ENCODE measurements around the gene POPDC2. TPM values are rescaled to one million over a fixed set of nuclear protein-coding genes. Genes with fewer than 3 reads are reported as not detected.
"Not testable (repeated sequence)": the region's sequence is repeated elsewhere in the genome, so short reads cannot be mapped to it uniquely, and the experiment has no call there.

Gene POPDC2
- total and polyA plus RNA-seq, 5 donors from 2014 or later = 1.9 to 5.5 (median 2.5) TPM

- Mint-ChIP-seq H3K27ac (no peak overlapping the region), H3K36me3 (no peaks in the 10 kb centered on the region), H3K9me3 (no peaks in the 10 kb centered on the region), H3K27me3 (peaks cover 5% of the 10 kb centered on the region), H3K4me1 (peaks cover 8 to 10% (median 9%) of the 10 kb centered on the region in 4 donors), H3K4me3 (no peak overlapping the region)
- H3K4me1 ChIP-seq (ENCODE audit: control insufficient read depth, insufficient read depth, low read length, poor library complexity, severe bottlenecking) = no peaks in the 10 kb centered on the region
- H3K27me3 ChIP-seq (ENCODE audit: control insufficient read depth, insufficient read depth, low read length) = no peaks in the 10 kb centered on the region
- ATAC-seq (ENCODE audit: low read depth in 2 of 2) (no peak), DNase-seq (no peak)
- H3K4me3 ChIP-seq (ENCODE audit: low read depth, low read length) = no peak overlapping the region
- no peaks in the 10 kb centered on the region for H3K36me3 ChIP-seq (ENCODE audit: control insufficient read depth, insufficient read depth, low read length)
- no peaks in the 10 kb centered on the region for H3K9me3 ChIP-seq (ENCODE audit: control insufficient read depth in 2 of 2, low read length in 2 of 2)
- no peak overlapping the region for H3K27ac ChIP-seq (ENCODE audit: insufficient read depth, low read length, poor library complexity, severe bottlenecking)
Measured at GRCh38 chr3:119695480-119695879, 35.1 kb upstream of the POPDC2 start.

DNA sequence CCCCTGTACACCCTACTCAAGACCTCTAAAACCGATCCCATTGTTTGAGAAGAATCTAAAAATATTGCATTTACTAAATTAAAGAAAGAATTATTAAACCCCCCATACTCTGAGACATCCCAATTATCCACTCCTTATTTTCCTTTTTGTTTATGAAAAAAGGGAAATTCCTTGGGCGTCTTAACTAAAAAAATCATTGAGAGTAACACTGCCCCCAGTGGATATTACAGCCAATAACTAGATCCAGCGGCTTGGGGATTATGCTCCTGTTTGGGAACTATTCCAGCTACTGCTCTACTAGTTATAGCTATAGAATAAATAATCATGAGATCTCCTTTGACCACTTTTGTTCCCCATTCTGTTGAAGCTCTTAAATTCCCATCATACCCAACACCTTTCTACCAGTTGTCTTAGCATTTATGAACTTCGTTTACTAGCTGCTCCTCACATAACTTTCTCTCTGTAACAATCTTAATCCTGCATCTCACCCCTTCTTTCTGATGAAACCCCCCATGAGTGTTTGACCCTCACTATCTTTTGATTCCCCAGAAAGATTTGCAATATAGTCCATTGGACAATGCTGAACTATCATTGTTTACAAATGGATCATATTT, 29.8 kb upstream of the POPDC2 start:
- Histone ChIP-seq H3K4me3 (ENCODE audit: low read depth, low read length) (no peak overlapping the region), H3K27me3 (ENCODE audit: control insufficient read depth, insufficient read depth, low read length) (no peaks in the 10 kb centered on the region), H3K27ac (ENCODE audit: insufficient read depth, low read length, poor library complexity, severe bottlenecking) (no peak overlapping the region), H3K36me3 (ENCODE audit: control insufficient read depth, insufficient read depth, low read length) (no peaks in the 10 kb centered on the region), H3K9me3 (ENCODE audit: control insufficient read depth in 2 of 2, low read length in 2 of 2) (no peaks in the 10 kb centered on the region), H3K4me1 (ENCODE audit: control insufficient read depth, insufficient read depth, low read length, poor library complexity, severe bottlenecking) (no peaks in the 10 kb centered on the region)
- peaks cover 0 to 6% (median 2%) of the 10 kb centered on the region in 7 donors for H3K9me3 Mint-ChIP-seq
- H3K27ac Mint-ChIP-seq = no peak overlapping the region
- H3K4me3 Mint-ChIP-seq = no peak overlapping the region
- ATAC-seq (ENCODE audit: low read depth in 2 of 2) = no peak
- no peak for DNase-seq
- peaks cover 0 to 5% (median 0%) of the 10 kb centered on the region in 4 donors for H3K4me1 Mint-ChIP-seq
- peaks cover 5% of the 10 kb centered on the region for H3K27me3 Mint-ChIP-seq
- H3K36me3 Mint-ChIP-seq = peaks cover 4% of the 10 kb centered on the region

DNA sequence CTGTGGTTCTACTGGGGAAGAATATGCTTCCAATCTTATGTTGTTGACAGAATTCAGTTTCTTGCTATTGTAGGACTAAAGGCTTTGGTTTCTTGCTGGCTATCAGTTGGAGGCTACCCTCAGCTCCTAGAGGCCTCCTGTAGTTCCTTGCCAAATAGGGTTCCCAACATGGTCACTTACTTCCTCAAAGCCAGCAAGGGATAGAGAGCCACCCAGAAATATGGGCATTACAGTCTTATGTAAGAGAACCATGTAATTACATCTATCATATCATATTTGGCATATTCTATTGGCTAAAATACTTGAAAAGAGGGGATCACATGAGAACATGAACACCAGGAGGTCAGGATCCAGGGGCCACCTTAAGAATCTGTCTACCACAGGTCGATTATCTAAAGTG, 23.0 kb upstream of the POPDC2 start:
- Histone ChIP-seq H3K27me3 (ENCODE audit: control insufficient read depth, insufficient read depth, low read length) (no peaks in the 10 kb centered on the region), H3K4me3 (ENCODE audit: low read depth, low read length) (no peak overlapping the region), H3K4me1 (ENCODE audit: control insufficient read depth, insufficient read depth, low read length, poor library complexity, severe bottlenecking) (no peaks in the 10 kb centered on the region), H3K27ac (ENCODE audit: insufficient read depth, low read length, poor library complexity, severe bottlenecking) (no peak overlapping the region), H3K9me3 (ENCODE audit: control insufficient read depth in 2 of 2, low read length in 2 of 2) (no peaks in the 10 kb centered on the region), H3K36me3 (ENCODE audit: control insufficient read depth, insufficient read depth, low read length) (no peaks in the 10 kb centered on the region)
- Mint-ChIP-seq H3K4me3 (no peak overlapping the region), H3K27ac (no peak overlapping the region), H3K9me3 (peaks cover 0 to 6% (median 0%) of the 10 kb centered on the region in 7 donors), H3K36me3 (peaks cover 4% of the 10 kb centered on the region), H3K4me1 (no peaks in the 10 kb centered on the region), H3K27me3 (no peaks in the 10 kb centered on the region)
- DNase-seq = no peak
- no peak for ATAC-seq (ENCODE audit: low read depth in 2 of 2)

DNA sequence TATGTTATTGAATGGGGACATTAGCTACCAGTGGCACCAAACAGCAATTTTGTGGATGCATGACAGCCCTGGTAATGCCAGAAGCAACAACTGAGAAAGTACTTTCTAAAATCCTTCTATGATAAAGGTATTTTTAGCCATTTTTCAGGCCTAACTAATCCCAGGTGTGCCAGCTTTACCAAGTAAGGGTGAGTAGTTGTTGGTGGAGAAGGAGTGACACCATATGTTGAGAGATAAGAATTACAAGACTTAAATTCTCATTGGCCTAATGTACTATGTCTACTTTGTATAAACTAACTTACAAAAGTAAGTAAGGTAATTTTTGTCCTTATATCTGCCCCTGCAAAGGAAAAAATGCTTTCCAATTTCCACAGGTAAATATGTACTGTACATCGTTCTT, 20.9 kb upstream of the POPDC2 start:
- Histone ChIP-seq H3K4me3 (ENCODE audit: low read depth, low read length) (no peak overlapping the region), H3K36me3 (ENCODE audit: control insufficient read depth, insufficient read depth, low read length) (no peaks in the 10 kb centered on the region), H3K27me3 (ENCODE audit: control insufficient read depth, insufficient read depth, low read length) (no peaks in the 10 kb centered on the region), H3K9me3 (ENCODE audit: control insufficient read depth in 2 of 2, low read length in 2 of 2) (no peaks in the 10 kb centered on the region), H3K27ac (ENCODE audit: insufficient read depth, low read length, poor library complexity, severe bottlenecking) (no peak overlapping the region), H3K4me1 (ENCODE audit: control insufficient read depth, insufficient read depth, low read length, poor library complexity, severe bottlenecking) (peaks cover 11% of the 10 kb centered on the region)
- no peak for ATAC-seq (ENCODE audit: low read depth in 2 of 2)
- DNase-seq = peak in 2 of 3 donors; percentile 23 to 58
- no peak overlapping the region for H3K4me3 Mint-ChIP-seq
- H3K9me3 Mint-ChIP-seq = peaks cover 0 to 1% (median 0%) of the 10 kb centered on the region in 7 donors
- H3K36me3 Mint-ChIP-seq = no peaks in the 10 kb centered on the region
- no peak overlapping the region for H3K27ac Mint-ChIP-seq
- H3K4me1 Mint-ChIP-seq = peaks cover 6 to 14% (median 10%) of the 10 kb centered on the region in 4 donors
- H3K27me3 Mint-ChIP-seq = peaks cover 5% of the 10 kb centered on the region

- H3K4me1 ChIP-seq (ENCODE audit: control insufficient read depth, insufficient read depth, low read length, poor library complexity, severe bottlenecking) = peaks cover 21% of the 10 kb centered on the region
- H3K27ac ChIP-seq (ENCODE audit: insufficient read depth, low read length, poor library complexity, severe bottlenecking) = no peak overlapping the region
- Mint-ChIP-seq H3K9me3 (peaks cover 0 to 1% (median 0%) of the 10 kb centered on the region in 7 donors), H3K4me1 (peaks cover 6 to 28% (median 24%) of the 10 kb centered on the region in 4 donors), H3K36me3 (no peaks in the 10 kb centered on the region), H3K4me3 (no peak overlapping the region), H3K27me3 (peaks cover 5% of the 10 kb centered on the region), H3K27ac (no peak overlapping the region)
- no peak for DNase-seq
- H3K9me3 ChIP-seq (ENCODE audit: control insufficient read depth in 2 of 2, low read length in 2 of 2) = no peaks in the 10 kb centered on the region
- H3K4me3 ChIP-seq (ENCODE audit: low read depth, low read length) = no peak overlapping the region
- no peaks in the 10 kb centered on the region for H3K27me3 ChIP-seq (ENCODE audit: control insufficient read depth, insufficient read depth, low read length)
- H3K36me3 ChIP-seq (ENCODE audit: control insufficient read depth, insufficient read depth, low read length) = peaks cover 4% of the 10 kb centered on the region
- ATAC-seq (ENCODE audit: low read depth in 2 of 2) = no peak
Measured at GRCh38 chr3:119679874-119680273, 19.5 kb upstream of the POPDC2 start.

DNA sequence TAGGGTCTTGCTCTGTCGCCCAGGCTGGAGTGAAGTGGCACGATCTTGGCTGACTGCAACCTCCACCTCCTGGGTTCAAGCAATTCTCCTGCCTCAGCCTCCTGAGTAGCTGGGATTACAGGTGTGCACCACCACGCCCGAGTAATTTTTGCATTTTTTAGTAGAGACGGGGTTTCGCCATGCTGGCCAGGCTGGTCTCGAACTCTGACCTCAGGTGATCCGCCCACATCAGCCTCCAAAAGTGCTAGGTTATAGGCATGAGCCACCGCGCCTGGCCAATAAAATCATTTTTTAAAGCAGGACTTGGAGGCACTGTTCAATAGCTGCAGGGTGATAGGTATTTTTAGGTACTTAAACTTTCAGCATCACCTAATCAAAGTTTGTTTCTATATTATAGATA, 17.8 kb upstream of the POPDC2 start:
- H3K4me1 ChIP-seq (ENCODE audit: control insufficient read depth, insufficient read depth, low read length, poor library complexity, severe bottlenecking) = peaks cover 21% of the 10 kb centered on the region
- DNase-seq; H3K36me3 Mint-ChIP-seq; H3K9me3 Mint-ChIP-seq; H3K27me3 Mint-ChIP-seq; H3K9me3 ChIP-seq (ENCODE audit: control insufficient read depth in 2 of 2, low read length in 2 of 2); H3K4me3 ChIP-seq (ENCODE audit: low read depth, low read length); ATAC-seq (ENCODE audit: low read depth in 2 of 2); H3K27me3 ChIP-seq (ENCODE audit: control insufficient read depth, insufficient read depth, low read length): not testable (repeated sequence)
- peaks cover 19% of the 10 kb centered on the region for H3K36me3 ChIP-seq (ENCODE audit: control insufficient read depth, insufficient read depth, low read length)
- H3K27ac ChIP-seq (ENCODE audit: insufficient read depth, low read length, poor library complexity, severe bottlenecking) = peak overlapping the region; percentile 91
- Mint-ChIP-seq H3K4me1 (peaks cover 6 to 34% (median 28%) of the 10 kb centered on the region in 4 donors), H3K4me3 (peak overlapping the region in 1 of 4 donors; percentile 61), H3K27ac (peak overlapping the region; percentile 56 to 96 (median 71))

DNA sequence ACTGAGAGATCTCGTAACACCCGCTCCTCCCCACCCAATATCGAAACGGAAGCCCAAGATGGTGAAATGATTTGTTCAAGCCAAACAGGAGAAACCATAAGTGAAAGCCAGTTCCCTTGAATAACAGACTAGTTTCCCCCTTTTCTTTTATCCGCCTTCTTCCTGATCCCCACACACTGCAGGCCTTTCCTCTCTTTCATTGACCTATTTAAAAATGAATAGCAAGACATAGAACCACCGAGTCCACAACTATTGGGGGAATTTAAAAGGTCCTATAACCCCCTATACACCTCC, 17.2 kb upstream of the POPDC2 start:
- no peaks in the 10 kb centered on the region for H3K9me3 Mint-ChIP-seq
- no peak for ATAC-seq (ENCODE audit: low read depth in 2 of 2)
- peak overlapping the region; percentile 85 to 95 (median 88) for H3K4me3 Mint-ChIP-seq

More for the DNA sequence above, 17.2 kb upstream of the POPDC2 start:
- Histone ChIP-seq H3K4me1 (ENCODE audit: control insufficient read depth, insufficient read depth, low read length, poor library complexity, severe bottlenecking) (peaks cover 21% of the 10 kb centered on the region), H3K27ac (ENCODE audit: insufficient read depth, low read length, poor library complexity, severe bottlenecking) (peak overlapping the region; percentile 91), H3K4me3 (ENCODE audit: low read depth, low read length) (peak overlapping the region; percentile 87), H3K9me3 (ENCODE audit: control insufficient read depth in 2 of 2, low read length in 2 of 2) (no peaks in the 10 kb centered on the region), H3K27me3 (ENCODE audit: control insufficient read depth, insufficient read depth, low read length) (no peaks in the 10 kb centered on the region), H3K36me3 (ENCODE audit: control insufficient read depth, insufficient read depth, low read length) (peaks cover 25% of the 10 kb centered on the region)
- Mint-ChIP-seq H3K27me3 (peaks cover 5% of the 10 kb centered on the region), H3K27ac (peak overlapping the region; percentile 96 to 99 (median 98)), H3K36me3 (peaks cover 8% of the 10 kb centered on the region), H3K4me1 (peaks cover 7 to 39% (median 32%) of the 10 kb centered on the region in 4 donors)
- DNase-seq = no peak

All from CD4-positive, CD25-positive, alpha-beta regulatory T cell (primary cell).